Measurements from ENCODE around the gene ABCA8. TPM values are rescaled to one million over a fixed set of nuclear protein-coding genes. Genes with fewer than 3 reads are reported as not detected.
"Not testable (repeated sequence)": the region's sequence is repeated elsewhere in the genome, so short reads cannot be mapped to it uniquely, and the experiment has no call there.

ABCA8 gene, protein sequence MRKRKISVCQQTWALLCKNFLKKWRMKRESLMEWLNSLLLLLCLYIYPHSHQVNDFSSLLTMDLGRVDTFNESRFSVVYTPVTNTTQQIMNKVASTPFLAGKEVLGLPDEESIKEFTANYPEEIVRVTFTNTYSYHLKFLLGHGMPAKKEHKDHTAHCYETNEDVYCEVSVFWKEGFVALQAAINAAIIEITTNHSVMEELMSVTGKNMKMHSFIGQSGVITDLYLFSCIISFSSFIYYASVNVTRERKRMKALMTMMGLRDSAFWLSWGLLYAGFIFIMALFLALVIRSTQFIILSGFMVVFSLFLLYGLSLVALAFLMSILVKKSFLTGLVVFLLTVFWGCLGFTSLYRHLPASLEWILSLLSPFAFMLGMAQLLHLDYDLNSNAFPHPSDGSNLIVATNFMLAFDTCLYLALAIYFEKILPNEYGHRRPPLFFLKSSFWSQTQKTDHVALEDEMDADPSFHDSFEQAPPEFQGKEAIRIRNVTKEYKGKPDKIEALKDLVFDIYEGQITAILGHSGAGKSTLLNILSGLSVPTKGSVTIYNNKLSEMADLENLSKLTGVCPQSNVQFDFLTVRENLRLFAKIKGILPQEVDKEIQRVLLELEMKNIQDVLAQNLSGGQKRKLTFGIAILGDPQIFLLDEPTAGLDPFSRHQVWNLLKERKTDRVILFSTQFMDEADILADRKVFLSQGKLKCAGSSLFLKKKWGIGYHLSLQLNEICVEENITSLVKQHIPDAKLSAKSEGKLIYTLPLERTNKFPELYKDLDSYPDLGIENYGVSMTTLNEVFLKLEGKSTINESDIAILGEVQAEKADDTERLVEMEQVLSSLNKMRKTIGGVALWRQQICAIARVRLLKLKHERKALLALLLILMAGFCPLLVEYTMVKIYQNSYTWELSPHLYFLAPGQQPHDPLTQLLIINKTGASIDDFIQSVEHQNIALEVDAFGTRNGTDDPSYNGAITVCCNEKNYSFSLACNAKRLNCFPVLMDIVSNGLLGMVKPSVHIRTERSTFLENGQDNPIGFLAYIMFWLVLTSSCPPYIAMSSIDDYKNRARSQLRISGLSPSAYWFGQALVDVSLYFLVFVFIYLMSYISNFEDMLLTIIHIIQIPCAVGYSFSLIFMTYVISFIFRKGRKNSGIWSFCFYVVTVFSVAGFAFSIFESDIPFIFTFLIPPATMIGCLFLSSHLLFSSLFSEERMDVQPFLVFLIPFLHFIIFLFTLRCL (N-terminal part only)
- 100 to 1,000 TPM in 1 of 4 donors, 10 to 100 TPM in 3; 54.4 to 113 (median 71.3) TPM for total RNA-seq

DNA sequence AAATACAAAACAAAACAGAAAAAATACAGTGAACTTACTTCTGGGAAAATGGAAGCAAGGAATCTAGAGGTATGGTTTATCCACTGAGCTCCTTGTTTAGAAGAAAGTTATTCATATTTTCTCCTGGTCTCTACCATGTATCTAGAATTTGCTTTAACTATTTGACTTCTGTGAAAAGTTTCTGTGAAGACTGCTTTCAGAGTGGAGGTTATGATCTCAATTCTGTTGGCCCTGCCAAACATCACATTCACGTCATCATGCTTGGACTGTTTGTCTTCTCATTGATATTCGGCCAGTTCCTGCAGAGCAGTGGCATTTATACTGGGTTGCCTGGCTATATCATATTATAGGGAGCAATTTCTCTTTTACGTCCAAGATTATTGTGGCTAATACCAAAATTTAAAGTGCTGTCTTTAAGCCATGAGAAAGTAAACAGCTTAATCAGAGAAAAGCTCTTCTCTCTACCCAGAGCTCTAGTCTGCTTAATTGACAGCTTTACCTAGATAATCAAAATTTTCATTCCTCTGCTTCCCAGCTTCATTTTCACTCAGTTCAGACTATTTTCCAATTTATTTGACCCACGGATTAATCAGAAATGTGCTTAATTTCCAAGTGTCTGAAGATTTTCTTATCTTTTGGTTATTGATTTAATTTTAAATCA lies at the start of gene ABCA8:
ABCA8 (minus strand) TSS at position 212 of the 661 bp plus-strand sequence. CDS start 13,358 bp downstream, outside the sequence.
- WGBS, 2 donors (ENCODE audit: low coverage in 1 of 2) = 13 to 40% methylated on average over 4 of the region's 4 CpGs
- Histone ChIP-seq H3K4me1 (no peaks in the 10 kb centered on the region), H3K27ac (peak within 1 kb of the TSS; percentile 40 to 57 (median 45)), H3K27me3 (peaks cover 4% of the 10 kb centered on the region), H3K4me3 (peak within 1 kb of the TSS; percentile 37 to 44), H3K9me3 (no peaks in the 10 kb centered on the region), H3K36me3 (no peaks in the 10 kb centered on the region)
- ATAC-seq = no peak
- TF ChIP-seq, protein P1, sequence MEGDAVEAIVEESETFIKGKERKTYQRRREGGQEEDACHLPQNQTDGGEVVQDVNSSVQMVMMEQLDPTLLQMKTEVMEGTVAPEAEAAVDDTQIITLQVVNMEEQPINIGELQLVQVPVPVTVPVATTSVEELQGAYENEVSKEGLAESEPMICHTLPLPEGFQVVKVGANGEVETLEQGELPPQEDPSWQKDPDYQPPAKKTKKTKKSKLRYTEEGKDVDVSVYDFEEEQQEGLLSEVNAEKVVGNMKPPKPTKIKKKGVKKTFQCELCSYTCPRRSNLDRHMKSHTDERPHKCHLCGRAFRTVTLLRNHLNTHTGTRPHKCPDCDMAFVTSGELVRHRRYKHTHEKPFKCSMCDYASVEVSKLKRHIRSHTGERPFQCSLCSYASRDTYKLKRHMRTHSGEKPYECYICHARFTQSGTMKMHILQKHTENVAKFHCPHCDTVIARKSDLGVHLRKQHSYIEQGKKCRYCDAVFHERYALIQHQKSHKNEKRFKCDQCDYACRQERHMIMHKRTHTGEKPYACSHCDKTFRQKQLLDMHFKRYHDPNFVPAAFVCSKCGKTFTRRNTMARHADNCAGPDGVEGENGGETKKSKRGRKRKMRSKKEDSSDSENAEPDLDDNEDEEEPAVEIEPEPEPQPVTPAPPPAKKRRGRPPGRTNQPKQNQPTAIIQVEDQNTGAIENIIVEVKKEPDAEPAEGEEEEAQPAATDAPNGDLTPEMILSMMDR (IDR thresholded peaks at IDR 0.05) = no peak
- TF ChIP-seq EP300 (IDR thresholded peaks at IDR 0.05) = no peak
- no peak for TF ChIP-seq POLR2AphosphoS5 (IDR thresholded peaks at IDR 0.05)
- no peak for TF ChIP-seq POLR2A (IDR thresholded peaks at IDR 0.05)

DNA sequence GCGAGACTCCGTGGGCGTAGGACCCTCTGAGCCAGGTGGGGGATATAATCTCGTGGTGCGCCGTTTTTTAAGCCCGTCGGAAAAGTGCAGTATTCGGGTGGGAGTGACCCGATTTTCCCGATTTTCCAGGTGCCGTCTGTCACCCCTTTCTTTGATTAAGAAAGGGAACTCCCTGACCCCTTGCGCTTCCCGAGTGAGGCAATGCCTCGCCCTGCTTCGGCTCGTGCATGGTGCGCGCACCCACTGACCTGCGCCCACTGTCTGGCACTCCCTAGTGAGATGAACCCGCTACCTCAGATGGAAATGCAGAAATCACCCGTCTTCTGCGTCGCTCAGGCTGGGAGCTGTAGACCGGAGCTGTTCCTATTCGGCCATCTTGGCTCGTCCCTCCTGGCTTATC lies 49.6 kb upstream of the ABCA8 start:
- not testable (repeated sequence) for H3K27me3 ChIP-seq, H3K27ac ChIP-seq, H3K4me3 ChIP-seq, H3K4me1 ChIP-seq, H3K9me3 ChIP-seq, ATAC-seq
- H3K36me3 ChIP-seq = peaks cover 0 to 20% of the 10 kb centered on the region in 2 donors
- WGBS, 2 donors (ENCODE audit: low coverage in 1 of 2) = 96 to 98% methylated on average over 4 to 6 of the region's 27 CpGs

DNA sequence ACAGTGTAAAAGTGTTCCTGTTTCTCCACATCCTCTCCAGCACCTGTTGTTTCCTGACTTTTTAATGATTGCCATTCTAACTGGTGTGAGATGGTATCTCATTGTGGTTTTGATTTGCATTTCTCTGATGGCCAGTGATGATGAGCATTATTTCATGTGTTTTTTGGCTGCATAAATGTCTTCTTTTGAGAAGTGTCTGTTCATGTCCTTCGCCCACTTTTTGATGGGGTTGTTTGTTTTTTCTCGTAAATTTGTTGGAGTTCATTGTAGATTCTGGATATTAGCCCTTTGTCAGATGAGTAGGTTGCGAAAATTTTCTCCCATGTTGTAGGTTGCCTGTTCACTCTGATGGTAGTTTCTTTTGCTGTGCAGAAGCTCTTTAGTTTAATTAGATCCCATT lies 44.6 kb upstream of the ABCA8 start:
- H3K9me3 ChIP-seq, H3K36me3 ChIP-seq, H3K27me3 ChIP-seq, ATAC-seq, H3K27ac ChIP-seq, H3K4me1 ChIP-seq, H3K4me3 ChIP-seq: not testable (repeated sequence)
- 100% methylated on average over 2 of the region's 3 CpGs; no CpG with 5 or more reads in 1 of the 2 donors for WGBS, 2 donors (ENCODE audit: low coverage in 1 of 2)

DNA sequence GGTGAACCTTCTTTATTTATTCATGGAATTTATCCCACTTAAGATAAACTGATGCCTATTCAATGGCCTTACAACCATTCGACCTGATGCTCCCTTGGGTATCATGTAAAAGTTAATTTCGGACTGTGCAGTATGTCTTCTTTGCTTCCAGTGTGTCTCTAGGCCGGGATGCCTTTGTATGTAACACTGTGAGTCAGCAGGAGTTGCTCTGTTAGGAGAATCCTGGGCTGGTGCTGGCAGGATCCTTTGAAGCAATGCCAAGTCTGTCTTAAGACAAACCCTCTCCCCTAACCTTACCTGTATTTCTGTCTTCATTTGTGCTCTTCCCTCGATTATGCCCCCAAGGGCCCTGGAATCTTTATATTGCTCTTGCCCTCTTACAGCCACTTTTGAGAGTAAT lies 37.9 kb upstream of the ABCA8 start:
- H3K36me3 ChIP-seq = peaks cover 0 to 19% of the 10 kb centered on the region in 2 donors
- no peak overlapping the region for H3K27ac ChIP-seq
- 53 to 67% methylated on average over 4 of the region's 4 CpGs for WGBS, 2 donors (ENCODE audit: low coverage in 1 of 2)
- TF ChIP-seq, protein P1 (IDR thresholded peaks at IDR 0.05) = no peak
- no peak for TF ChIP-seq POLR2A (IDR thresholded peaks at IDR 0.05)
- no peak for TF ChIP-seq EP300 (IDR thresholded peaks at IDR 0.05)
- TF ChIP-seq POLR2AphosphoS5 (IDR thresholded peaks at IDR 0.05) = no peak
- H3K4me3 ChIP-seq = no peak overlapping the region
- H3K9me3 ChIP-seq = no peaks in the 10 kb centered on the region
- ATAC-seq = no peak
- no peaks in the 10 kb centered on the region for H3K4me1 ChIP-seq
- H3K27me3 ChIP-seq = no peaks in the 10 kb centered on the region

DNA sequence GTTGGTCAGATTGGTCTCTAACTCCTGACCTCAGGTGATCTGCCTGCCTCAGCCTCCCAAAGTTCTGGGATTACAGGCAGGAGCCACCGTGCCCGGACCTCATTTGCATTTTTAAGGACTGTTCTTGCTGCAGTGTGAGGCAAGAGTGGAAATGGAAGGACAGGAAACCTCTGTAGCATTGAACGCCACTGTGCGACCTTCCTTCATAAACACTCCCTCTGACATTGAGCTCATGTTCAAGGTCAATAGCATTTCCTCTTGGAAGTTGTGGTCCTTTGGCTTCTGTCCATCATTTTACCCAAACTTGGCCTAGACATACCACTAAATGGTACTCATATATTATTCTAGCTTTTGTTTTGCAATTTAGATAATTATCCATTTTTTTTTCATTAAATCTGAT lies 32.8 kb upstream of the ABCA8 start:
- no peaks in the 10 kb centered on the region for H3K27me3 ChIP-seq
- H3K9me3 ChIP-seq = no peaks in the 10 kb centered on the region
- H3K4me1 ChIP-seq = no peaks in the 10 kb centered on the region
- peaks cover 0 to 46% of the 10 kb centered on the region in 2 donors for H3K36me3 ChIP-seq
- 94 to 95% methylated on average over 2 to 4 of the region's 4 CpGs for WGBS, 2 donors (ENCODE audit: low coverage in 1 of 2)
- H3K4me3 ChIP-seq = no peak overlapping the region
- ATAC-seq = no peak
- no peak overlapping the region for H3K27ac ChIP-seq
- TF ChIP-seq, protein P1 (IDR thresholded peaks at IDR 0.05) = no peak
- TF ChIP-seq POLR2A (IDR thresholded peaks at IDR 0.05) (no peak), POLR2AphosphoS5 (IDR thresholded peaks at IDR 0.05) (no peak), EP300 (IDR thresholded peaks at IDR 0.05) (no peak)

Data from gastroesophageal sphincter (tissue), 4 donors.